Loucy (cell line): Measurements from ENCODE around the gene FAT1.

ENCODE experiments used
- H2AFZ ChIP-seq: fragments of 200-600 bp; sonication (generic); 2 replicates; pipeline ENCODE4 v1.6.0; 2016; ENCODE audit warnings: antibody characterized with exemption, mild to moderate bottlenecking, low read length, moderate library complexity
- H3F3A ChIP-seq: fragments of 200-600 bp; 2 replicates; pipeline ENCODE4 v1.6.0; 2016; ENCODE audit warnings: antibody characterized with exemption, low read depth, mild to moderate bottlenecking
- H3K27me3 ChIP-seq: fragments of 200-600 bp; sonication (generic); 2 replicates; pipeline ENCODE4 v1.6.1; 2014; ENCODE audit warnings: low read length, mild to moderate bottlenecking; ENCODE audit not compliant: insufficient read depth, poor library complexity, severe bottlenecking
- H3K36me3 ChIP-seq: fragments of 200-600 bp; sonication (generic); 2 replicates; pipeline ENCODE4 v1.6.1; 2016; ENCODE audit warnings: low read length; ENCODE audit not compliant: insufficient read depth
- H3K4me1 ChIP-seq: fragments of 200-600 bp; sonication (generic); 2 replicates; pipeline ENCODE4 v1.5.1; 2014; ENCODE audit warnings: low read length, mild to moderate bottlenecking; ENCODE audit not compliant: insufficient read depth, poor library complexity, severe bottlenecking
- H3K4me2 ChIP-seq: fragments of 200-600 bp; sonication (generic); 2 replicates; pipeline ENCODE4 v1.6.0; 2014; ENCODE audit warnings: antibody characterized with exemption, low read length, low read depth, mild to moderate bottlenecking; ENCODE audit not compliant: poor library complexity, severe bottlenecking
- H3K4me3 ChIP-seq: fragments of 200-600 bp; sonication (generic); 2 replicates; pipeline ENCODE4 v1.5.1; 2014; ENCODE audit warnings: low read length, mild to moderate bottlenecking, mixed read lengths; ENCODE audit not compliant: poor library complexity, severe bottlenecking
- H3K79me2 ChIP-seq: fragments of 200-600 bp; sonication (generic); 2 replicates; pipeline ENCODE4 v1.6.1; 2014; ENCODE audit warnings: low read length; ENCODE audit not compliant: insufficient read depth
- H3K9ac ChIP-seq: fragments of 200-600 bp; sonication (generic); 2 replicates; pipeline ENCODE4 v1.6.0; 2014; ENCODE audit warnings: mild to moderate bottlenecking, low read depth, low read length, moderate library complexity; ENCODE audit not compliant: poor library complexity, severe bottlenecking
- H3K9me2 ChIP-seq: fragments of 200-600 bp; sonication (generic); replicated peaks from 2 replicates; pipeline ENCODE4 v1.6.1; 2016; ENCODE audit warnings: low read depth, low read length, mixed read lengths
- H3K9me3 ChIP-seq: fragments of 200-600 bp; sonication (generic); 2 replicates; pipeline ENCODE4 v1.6.1; 2014; ENCODE audit warnings: mild to moderate bottlenecking, antibody characterized with exemption, low read length, low read depth; ENCODE audit not compliant: insufficient read depth
- H4K20me1 ChIP-seq: fragments of 200-600 bp; sonication (generic); 2 replicates; pipeline ENCODE4 v1.6.0; 2014; ENCODE audit warnings: antibody characterized with exemption, low read length, mild to moderate bottlenecking; ENCODE audit not compliant: insufficient read depth, poor library complexity, severe bottlenecking
- CTCF ChIP-seq: fragments of 200-600 bp; sonication (generic); conservative IDR thresholded peaks from 2 replicates; pipeline ENCODE4 v1.5.1; 2014; ENCODE audit warnings: mild to moderate bottlenecking, antibody characterized with exemption, low read length
- EZH2phosphoT487 ChIP-seq: fragments of 200-600 bp; IDR thresholded peaks from 2 replicates; pipeline ENCODE4 v1.6.1; 2018; ENCODE audit warnings: antibody characterized with exemption, mild to moderate bottlenecking, moderate library complexity, borderline replicate concordance

The FAT1 gene

GRCh38 chr4:186657764-186658163 lies 65.9 kb downstream of the FAT1 start:
- H3K27me3 ChIP-seq = no peaks in the 10 kb centered on the region
- H3F3A ChIP-seq = no peaks in the 10 kb centered on the region
- no peak overlapping the region for H3K4me3 ChIP-seq
- no peaks in the 10 kb centered on the region for H3K36me3 ChIP-seq
- H4K20me1 ChIP-seq = no peaks in the 10 kb centered on the region
- H3K9ac ChIP-seq = no peak overlapping the region
- no peak overlapping the region for H3K4me2 ChIP-seq
- TF ChIP-seq CTCF (no peak), EZH2phosphoT487 (no peak)
- H3K9me2 ChIP-seq = no peaks in the 10 kb centered on the region
- no peaks in the 10 kb centered on the region for H3K9me3 ChIP-seq
- H3K4me1 ChIP-seq = no peaks in the 10 kb centered on the region
- H3K79me2 ChIP-seq = no peaks in the 10 kb centered on the region
- no peak overlapping the region for H2AFZ ChIP-seq

GRCh38 chr4:186653969-186654368 lies 69.7 kb downstream of the FAT1 start:
- Histone ChIP-seq H3K9me3 (no peaks in the 10 kb centered on the region), H3K27me3 (no peaks in the 10 kb centered on the region), H3K4me1 (no peaks in the 10 kb centered on the region), H4K20me1 (no peaks in the 10 kb centered on the region), H3K4me3 (no peak overlapping the region), H3K9me2 (no peaks in the 10 kb centered on the region), H3K4me2 (no peak overlapping the region), H3F3A (no peaks in the 10 kb centered on the region), H2AFZ (no peak overlapping the region), H3K9ac (no peak overlapping the region), H3K36me3 (no peaks in the 10 kb centered on the region), H3K79me2 (no peaks in the 10 kb centered on the region)
- TF ChIP-seq CTCF (no peak), EZH2phosphoT487 (no peak)

GRCh38 chr4:186651624-186652023 lies 72.0 kb downstream of the FAT1 start:
- no peak for TF ChIP-seq CTCF
- no peak for TF ChIP-seq EZH2phosphoT487
- H3K9ac ChIP-seq = no peak overlapping the region
- H2AFZ ChIP-seq = no peak overlapping the region
- H3F3A ChIP-seq = no peaks in the 10 kb centered on the region
- H3K9me3 ChIP-seq = no peaks in the 10 kb centered on the region
- H3K4me3 ChIP-seq = no peak overlapping the region
- no peaks in the 10 kb centered on the region for H3K4me1 ChIP-seq
- H3K9me2 ChIP-seq = no peaks in the 10 kb centered on the region
- no peaks in the 10 kb centered on the region for H3K36me3 ChIP-seq
- no peaks in the 10 kb centered on the region for H3K27me3 ChIP-seq
- H3K4me2 ChIP-seq = no peak overlapping the region
- H4K20me1 ChIP-seq = no peaks in the 10 kb centered on the region
- H3K79me2 ChIP-seq = no peaks in the 10 kb centered on the region
